ENCODE measurements around the gene RBBP8NL. TPM values are rescaled to one million over a fixed set of nuclear protein-coding genes. Genes with fewer than 3 reads are reported as not detected.

Gene RBBP8NL
- total RNA-seq, 4 donors from 2014 or later, result not detected

GRCh38 chr20:62457831-62458230 lies 30.5 kb upstream of the RBBP8NL start:
- Histone ChIP-seq H3K36me3 (no peaks in the 10 kb centered on the region), H3K9me3 (no peaks in the 10 kb centered on the region), H3K4me3 (no peak overlapping the region), H3K27me3 (peaks cover 0 to 77% (median 0%) of the 10 kb centered on the region in 4 donors), H3K27ac (replicated peaks in 1 of 4) (no peak overlapping the region), H3K4me1 (peaks cover 0 to 2% (median 0%) of the 10 kb centered on the region in 4 donors)
- TF ChIP-seq CTCF (IDR thresholded peaks at IDR 0.05) (no peak), POLR2A (IDR thresholded peaks at IDR 0.05; ENCODE audit: low read depth) (no peak), POLR2AphosphoS5 (IDR thresholded peaks at IDR 0.05) (no peak), EP300 (IDR thresholded peaks at IDR 0.05) (no peak)
- no peak for DNase-seq (ENCODE audit: extremely low spot score)
- WGBS, result 85% methylated on average over 9 of the region's 20 CpGs
- intact Hi-C loops (cut with DNase I), result no loop called here

- H3K9me3 ChIP-seq, result no peaks in the 10 kb centered on the region
- 85% methylated on average over 16 of the region's 17 CpGs for WGBS
- TF ChIP-seq CTCF (IDR thresholded peaks at IDR 0.05) (no peak), POLR2A (IDR thresholded peaks at IDR 0.05; ENCODE audit: low read depth) (no peak), EP300 (IDR thresholded peaks at IDR 0.05) (no peak), POLR2AphosphoS5 (IDR thresholded peaks at IDR 0.05) (no peak)
- H3K4me3 ChIP-seq, result no peak overlapping the region
- no peak for DNase-seq (ENCODE audit: extremely low spot score)
- H3K27ac ChIP-seq (replicated peaks in 1 of 4), result no peak overlapping the region
- H3K4me1 ChIP-seq, result peaks cover 0 to 2% (median 0%) of the 10 kb centered on the region in 4 donors
- H3K36me3 ChIP-seq, result no peaks in the 10 kb centered on the region
- intact Hi-C loops (cut with DNase I), result no loop called here
- peaks cover 0 to 83% (median 0%) of the 10 kb centered on the region in 4 donors for H3K27me3 ChIP-seq
These were observed 29.8 kb upstream of the RBBP8NL start for GRCh38 chr20:62457098-62457497.

- Histone ChIP-seq H3K4me3 (no peak overlapping the region), H3K27ac (replicated peaks in 1 of 4) (no peak overlapping the region), H3K27me3 (peaks cover 0 to 87% (median 0%) of the 10 kb centered on the region in 4 donors), H3K9me3 (no peaks in the 10 kb centered on the region), H3K4me1 (peaks cover 0 to 2% (median 0%) of the 10 kb centered on the region in 4 donors), H3K36me3 (no peaks in the 10 kb centered on the region)
- 84% methylated on average over 15 of the region's 15 CpGs for WGBS
- intact Hi-C loops (cut with DNase I), result no loop called here
- DNase-seq (ENCODE audit: extremely low spot score), result no peak
- TF ChIP-seq EP300 (IDR thresholded peaks at IDR 0.05) (no peak), POLR2A (IDR thresholded peaks at IDR 0.05; ENCODE audit: low read depth) (no peak), POLR2AphosphoS5 (IDR thresholded peaks at IDR 0.05) (no peak), CTCF (IDR thresholded peaks at IDR 0.05) (no peak)
These were observed 28.6 kb upstream of the RBBP8NL start for GRCh38 chr20:62455929-62456328.

GRCh38 chr20:62454904-62455636 lies 27.7 kb upstream of the RBBP8NL start:
- H3K36me3 ChIP-seq, result no peaks in the 10 kb centered on the region
- WGBS, result 76% methylated on average over 29 of the region's 30 CpGs
- no peak for TF ChIP-seq POLR2A (IDR thresholded peaks at IDR 0.05; ENCODE audit: low read depth)
- TF ChIP-seq CTCF (IDR thresholded peaks at IDR 0.05), result no peak
- no peak for TF ChIP-seq EP300 (IDR thresholded peaks at IDR 0.05)
- no peak for TF ChIP-seq POLR2AphosphoS5 (IDR thresholded peaks at IDR 0.05)
- no peak overlapping the region for H3K27ac ChIP-seq (replicated peaks in 1 of 4)
- H3K27me3 ChIP-seq, result peaks cover 0 to 89% (median 0%) of the 10 kb centered on the region in 4 donors
- DNase-seq (ENCODE audit: extremely low spot score), result no peak
- no peaks in the 10 kb centered on the region for H3K4me1 ChIP-seq
- intact Hi-C loops (cut with DNase I), result no loop called here
- no peaks in the 10 kb centered on the region for H3K9me3 ChIP-seq
- H3K4me3 ChIP-seq, result no peak overlapping the region

Measured in esophagus muscularis mucosa (tissue), 4 donors.